Heart right ventricle (tissue), 16 donors: Measurements from ENCODE around the gene TAC4. TPM values are rescaled to one million over a fixed set of nuclear protein-coding genes. Genes with fewer than 3 reads are reported as not detected.

Experiments
- ATAC-seq, 8 donors: fragments of 200-7000 bp; cut with Tn5 transposase; one replicate each; pipeline ENCODE4 v1.9.1; 2020; ENCODE audit warnings: mild to moderate bottlenecking in 8 of 8, moderate library complexity in 8 of 8, moderate number of reproducible peaks in 1 of 8
- DNase-seq, 2 donors: peaks; one replicate each; pipeline ENCODE4 v3.0.0-alpha.2; 2020
- H3K27ac ChIP-seq, 10 donors: fragments of 200-600 bp; sonication (generic) in 2 of 10; one replicate each; pipeline versions ENCODE4 v1.5.0 to v1.8.0; 2020 to 2022; ENCODE audit warnings: mild to moderate bottlenecking in 3 of 10
- H3K27me3 ChIP-seq, 7 donors: fragments of 200-600 bp; one replicate each; pipeline ENCODE4 v1.8.0; 2021 to 2022; ENCODE audit warnings: mild to moderate bottlenecking in 2 of 7
- H3K36me3 ChIP-seq, 9 donors: fragments of 200-600 bp; sonication (generic) in 1 of 9; one replicate each; pipeline versions ENCODE4 v1.5.0 to v1.8.0; 2020 to 2022; ENCODE audit warnings: mild to moderate bottlenecking in 2 of 9
- H3K4me1 ChIP-seq, 9 donors: fragments of 200-600 bp; sonication (generic) in 1 of 9; one replicate each; pipeline versions ENCODE4 v1.5.0 to v1.8.0; 2020 to 2022; ENCODE audit warnings: mild to moderate bottlenecking in 4 of 9
- H3K4me3 ChIP-seq, 10 donors: fragments of 200-600 bp; sonication (generic) in 2 of 10; one replicate each; pipeline versions ENCODE4 v1.5.0 to v1.8.0; 2020 to 2022; ENCODE audit warnings: mild to moderate bottlenecking in 7 of 10, moderate library complexity in 2 of 10
- H3K9me3 ChIP-seq, 11 donors: fragments of 200-600 bp in 10 of 11; sonication (generic) in 2 of 11; one replicate each; pipeline versions ENCODE4 v1.5.0 to v1.8.0; 2013 to 2022; ENCODE audit warnings: mild to moderate bottlenecking in 2 of 11, control low read depth in 1 of 11, moderate library complexity in 1 of 11
- CTCF ChIP-seq, 9 donors: fragments of 200-600 bp; sonication (generic) in 2 of 9; IDR thresholded peaks; one replicate each; pipeline versions ENCODE4 v1.5.0 to v1.8.0; 2021 to 2022; ENCODE audit warnings: antibody characterized with exemption in 9 of 9, mild to moderate bottlenecking in 5 of 9, moderate library complexity in 1 of 9
- WGBS, 2 donors: extraction: QIAGEN DNeasy Blood & Tissue Kit; methylation state at CpG; one replicate each; pipeline ENCODE4 v1.1.7; 2013; ENCODE audit warnings: inconsistent platforms in 1 of 2; 5-methylcytosine and 5-hydroxymethylcytosine counted together
- intact Hi-C, 10 donors: fragments of 100-400 bp; cut with DNase I; formaldehyde crosslinking; loops; one replicate each; pipeline versions ENCODE4 v1.11.1 to v1.14.2; 2022
- polyA plus RNA-seq, 2 donors: library from polyadenylated mRNA; stranded (reverse); fragments of 200-250 nt; gene quantifications; one replicate each; pipeline ENCODE4 v1.2.3, GENCODE V29; 2013
- total RNA-seq, 10 donors: library from RNA; stranded (reverse); fragmentation: NEBNext Ultra II Directional in 3 of 10; extraction: Animal tissue kit (Norgen Biotek cat#: 25700) in 3 of 10; gene quantifications; one replicate each; pipeline versions ENCODE4 v1.2.1 to v1.2.4, GENCODE V29; 2021 to 2023
- donor health status: Arrhythmogenic right ventricular cardiomyopathy.
- donor health status: ischemic (EF 13 %, LVEDD 7.1; RV severe dilation, severe dysfunction).
- donor health status: healthy with polysubstance abuse.
- donor health status: DM: no; HTN: yes; CAD: no.
- donor health status: DM: no; HTN: no; CAD: no.
- donor health status: ischemic (EF 25% LVEDD 6.9; RV normal size, moderate dysfunction).
- donor health status: ischemic (EF 25% LVEDD 5.7; RV mildly dilated, moderate dysfunction).
- donor health status: healthy.
- donor health status: DM: yes; HTN: yes; CAD: no.
- donor health status: Ischemic cardiomyopathy.
- donor health status: ischemic (EF 35%, LVEDD 5.7; RV mildly dilated, moderate dysfunction).
- donor health status: nonischemic (EF 11% LVEDD 7.7; RV severe dilation, severe dysfunction).
- donor health status: DM: yes; HTN: yes; CAD: no.
- donor health status: PGD.
- donor health status: ischemic (EF 29% LVEDD 5.4; RV normal size, mild dysfunction).
- donor health status: nonischemic (EF 23%, LVEDD 6.1; RV moderate dilation, normal function).

Gene TAC4
- total and polyA plus RNA-seq, 12 donors = 0.78 to 2.7 (median 0.94) TPM; not detected in 9

- Histone ChIP-seq H3K4me1 (peaks cover 0 to 12% (median 3%) of the 10 kb centered on the region in 9 donors), H3K27me3 (peaks cover 0 to 14% (median 0%) of the 10 kb centered on the region in 7 donors), H3K9me3 (no peaks in the 10 kb centered on the region), H3K36me3 (no peaks in the 10 kb centered on the region), H3K27ac (no peak overlapping the region), H3K4me3 (no peak overlapping the region)
- intact Hi-C loops = loop anchor here in 2 of 10 donors (5.0 to 10.0 kb wide), 2 partner anchors 134 to 222 kb away; partner anchors contain the start of gene DLX3 (in 2 of the 2)
- no peak for DNase-seq
- 30% methylated on average over 17 of the region's 17 CpGs for WGBS, 2 donors
- peak in 1 of 8 donors; percentile 5 for ATAC-seq
- no peak for TF ChIP-seq CTCF (IDR thresholded peaks at IDR 0.05)
These were observed 15.0 kb upstream of the TAC4 start for GRCh38 chr17:49862781-49863331.

GRCh38 chr17:49861150-49861884, 13.4 kb upstream of the TAC4 start:
- H3K4me3 ChIP-seq = no peak overlapping the region
- DNase-seq (peak in 1 of 2 donors; percentile 27), ATAC-seq (peak in 7 of 8 donors; percentile 16 to 58 (median 40))
- H3K9me3 ChIP-seq = no peaks in the 10 kb centered on the region
- H3K36me3 ChIP-seq = no peaks in the 10 kb centered on the region
- intact Hi-C loops = loop anchor here in 9 of 10 donors (1.0 to 10.0 kb wide), 5 partner anchors 135 to 223 kb away; partner anchors contain the start of gene DLX3 (in 2 of the 9)
- WGBS, 2 donors = 36 to 37% methylated on average over 16 of the region's 16 CpGs
- peak; percentile 54 to 90 (median 84) for TF ChIP-seq CTCF (IDR thresholded peaks at IDR 0.05)
- no peak overlapping the region for H3K27ac ChIP-seq
- H3K4me1 ChIP-seq = peaks cover 0 to 12% (median 3%) of the 10 kb centered on the region in 9 donors
- H3K27me3 ChIP-seq = peaks cover 0 to 14% (median 0%) of the 10 kb centered on the region in 7 donors

GRCh38 chr17:49859991-49860953, 12.4 kb upstream of the TAC4 start:
- Histone ChIP-seq H3K27ac (no peak overlapping the region), H3K27me3 (peaks cover 0 to 14% (median 0%) of the 10 kb centered on the region in 7 donors), H3K4me1 (peaks cover 0 to 12% (median 3%) of the 10 kb centered on the region in 9 donors), H3K36me3 (no peaks in the 10 kb centered on the region), H3K9me3 (no peaks in the 10 kb centered on the region), H3K4me3 (no peak overlapping the region)
- DNase-seq (no peak), ATAC-seq (peak in 4 of 8 donors; percentile 4 to 26 (median 11))
- intact Hi-C loops = loop anchor here in 8 of 10 donors (1.0 to 10.0 kb wide), 8 partner anchors 136 to 293 kb away; partner anchors contain the start of genes DLX3 (in 2 of the 8), NXPH3 (in 2 of the 8) and SLC35B1 (in 1 of the 8)
- 74 to 81% methylated on average over 20 of the region's 20 CpGs for WGBS, 2 donors
- TF ChIP-seq CTCF (IDR thresholded peaks at IDR 0.05) = no peak
